Dermis microvascular lymphatic vessel endothelial cell (primary cell): ENCODE results near the gene C16orf92. TPM values are rescaled to one million over a fixed set of nuclear protein-coding genes. Genes with fewer than 3 reads are reported as not detected.

ENCODE experiments used
- DNase-seq, 2 donors: peaks; one replicate each; pipeline versions ENCODE4 v3.0.0 to v3.0.0-alpha.2; 2010; ENCODE audit warnings: low read depth in 2 of 2
- total RNA-seq: library from RNA; depleted of rRNA; stranded (reverse); fragments of >200 nt; gene quantifications from 2 replicates; pipeline ENCODE4 v1.2.1, GENCODE V29; 2014

C16orf92 gene
- total RNA-seq, 1 donor from 2014 or later = not detected

DNA sequence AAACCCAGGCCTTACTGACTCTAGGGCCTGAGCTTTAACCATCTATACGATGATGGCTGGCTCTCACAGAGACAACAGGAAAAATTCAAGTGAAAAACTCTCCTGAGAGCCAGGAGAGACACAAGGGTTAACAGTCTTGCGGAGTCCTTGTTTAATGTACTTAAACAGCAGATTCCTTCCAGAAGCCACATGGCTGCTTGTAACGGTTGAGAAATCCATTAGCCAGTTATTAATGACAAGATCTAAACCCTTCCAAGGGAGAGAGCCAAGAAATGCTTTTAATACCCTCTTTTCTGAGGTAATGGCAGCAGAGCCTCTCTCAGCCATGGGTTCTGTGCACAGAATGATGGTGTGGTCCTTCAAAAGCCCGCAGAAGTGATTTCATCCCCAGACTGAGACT is 37.3 kb downstream of the C16orf92 start:
- no peak for DNase-seq

DNA sequence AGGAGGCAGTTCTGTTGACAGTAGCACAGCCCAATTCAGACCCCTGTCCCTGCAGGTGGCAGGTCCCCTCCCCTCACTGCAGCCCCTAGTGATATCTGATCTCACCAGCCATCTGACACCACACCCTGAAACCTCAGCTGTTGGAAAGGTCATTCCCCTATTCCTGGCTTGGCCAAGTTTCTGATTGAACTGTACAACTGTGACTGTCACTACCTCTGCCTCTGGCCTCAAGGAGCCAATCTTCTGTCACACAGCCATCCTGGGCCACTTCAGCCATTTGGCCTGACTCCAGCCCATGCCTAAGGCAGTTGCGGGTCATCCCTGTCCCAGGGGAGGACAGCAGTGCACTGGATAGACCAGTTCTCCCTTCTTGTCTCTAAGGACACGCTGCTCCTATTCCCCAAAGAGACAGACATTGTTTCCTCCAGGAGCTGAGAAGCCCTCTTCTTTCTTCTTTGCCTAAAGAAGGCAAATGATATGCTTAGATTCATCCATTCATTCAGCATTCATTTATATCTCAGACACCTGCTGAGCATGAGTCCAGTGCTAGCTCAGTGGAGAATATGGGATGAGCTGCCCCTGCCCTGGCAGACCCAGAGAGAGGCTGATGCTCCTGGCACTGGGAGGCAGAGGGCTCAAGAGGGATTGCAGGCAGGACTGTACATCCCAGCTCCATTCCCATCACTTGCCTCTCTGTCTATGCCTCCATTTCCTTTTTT is 38.0 kb downstream of the C16orf92 start:
- no peak for DNase-seq

DNA sequence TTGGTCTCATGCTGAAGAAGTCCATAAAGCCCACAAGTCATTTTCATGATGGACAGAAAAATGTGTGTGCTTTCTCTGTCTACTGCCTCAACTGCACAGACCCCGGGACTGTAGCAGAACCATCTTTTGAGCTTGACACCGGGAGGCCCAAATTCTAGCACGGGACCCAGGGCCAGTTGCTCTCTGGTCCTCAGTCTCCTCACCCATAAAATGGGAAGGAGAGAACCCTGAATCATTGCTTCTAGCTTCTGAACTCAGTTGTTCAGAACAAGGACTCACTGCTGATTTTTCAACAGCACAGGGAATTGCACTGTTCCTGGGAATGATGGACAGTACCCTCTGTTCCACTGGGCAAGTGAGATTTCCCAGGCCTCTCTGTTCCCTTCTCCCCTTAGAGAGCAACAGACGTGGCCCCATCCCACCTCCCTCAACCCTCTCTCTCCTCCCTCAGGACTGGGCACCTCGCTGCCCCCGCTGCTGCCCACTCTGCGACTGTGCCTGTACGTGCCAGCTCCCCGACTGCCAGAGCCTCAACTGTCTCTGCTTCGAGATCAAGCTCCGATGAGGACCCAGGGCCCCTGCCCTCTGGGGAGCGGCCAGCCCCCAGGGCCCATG is 40.4 kb downstream of the C16orf92 start:
- no peak for DNase-seq

DNA sequence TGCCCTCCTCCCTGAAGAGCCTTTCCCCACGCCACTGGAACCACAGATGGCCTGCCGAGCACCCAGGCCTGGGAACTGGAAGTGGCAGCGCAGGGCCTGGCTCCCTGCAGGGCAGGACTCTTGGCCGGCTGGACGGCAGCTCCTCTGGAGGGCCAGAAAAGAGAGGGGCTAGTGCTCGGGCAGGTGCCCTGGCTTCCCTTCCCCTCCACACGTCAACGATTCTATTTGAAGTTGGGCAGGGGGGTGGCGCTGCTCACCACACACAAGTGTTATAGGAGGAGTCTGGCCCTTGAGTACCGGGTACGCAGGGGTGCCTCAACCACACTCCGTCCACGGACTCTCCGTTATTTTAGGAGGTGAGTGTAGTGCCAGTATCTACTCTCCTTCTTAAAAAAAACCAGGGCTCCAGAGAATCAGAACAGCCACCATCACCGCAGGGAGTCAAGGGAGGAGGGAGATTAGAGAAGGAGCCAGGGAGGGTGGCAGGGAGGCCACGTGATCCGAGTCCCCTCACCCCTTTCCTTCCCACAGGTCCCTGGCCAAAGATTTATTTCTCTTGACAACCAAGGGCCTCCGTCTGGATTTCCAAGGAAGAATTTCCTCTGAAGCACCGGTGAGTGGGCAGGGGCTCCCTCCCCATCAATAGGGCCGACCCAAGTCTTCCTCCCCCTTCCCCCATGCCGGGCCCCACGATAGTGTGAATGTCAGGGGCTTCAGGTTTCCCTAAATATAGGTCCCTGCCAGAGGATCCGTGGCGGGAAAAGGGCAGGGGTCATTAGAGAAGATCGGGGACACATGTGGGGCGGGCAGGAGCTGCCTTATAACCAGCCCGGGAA is 41.1 kb downstream of the C16orf92 start:
- peak in 1 of 2 donors; percentile 38 for DNase-seq

DNA sequence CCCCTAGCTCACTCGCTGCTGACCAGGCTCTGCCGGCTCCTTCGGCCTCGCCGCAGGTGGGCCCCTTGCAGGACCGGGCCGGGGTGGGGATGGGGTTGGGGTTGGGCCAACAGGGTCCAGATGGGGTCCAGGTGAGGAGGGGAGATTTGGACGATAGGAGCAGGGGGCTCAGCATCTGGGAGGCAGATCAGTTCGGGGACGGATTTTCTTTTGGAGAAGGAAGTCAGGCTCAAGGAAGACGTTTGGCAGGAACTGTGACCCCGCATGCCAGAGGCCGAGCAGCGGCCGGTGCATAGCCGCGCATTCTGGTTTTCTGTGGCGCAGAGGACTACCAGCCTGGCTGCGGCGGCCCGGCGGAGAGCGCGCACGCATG is 41.7 kb downstream of the C16orf92 start:
- no peak for DNase-seq

DNA sequence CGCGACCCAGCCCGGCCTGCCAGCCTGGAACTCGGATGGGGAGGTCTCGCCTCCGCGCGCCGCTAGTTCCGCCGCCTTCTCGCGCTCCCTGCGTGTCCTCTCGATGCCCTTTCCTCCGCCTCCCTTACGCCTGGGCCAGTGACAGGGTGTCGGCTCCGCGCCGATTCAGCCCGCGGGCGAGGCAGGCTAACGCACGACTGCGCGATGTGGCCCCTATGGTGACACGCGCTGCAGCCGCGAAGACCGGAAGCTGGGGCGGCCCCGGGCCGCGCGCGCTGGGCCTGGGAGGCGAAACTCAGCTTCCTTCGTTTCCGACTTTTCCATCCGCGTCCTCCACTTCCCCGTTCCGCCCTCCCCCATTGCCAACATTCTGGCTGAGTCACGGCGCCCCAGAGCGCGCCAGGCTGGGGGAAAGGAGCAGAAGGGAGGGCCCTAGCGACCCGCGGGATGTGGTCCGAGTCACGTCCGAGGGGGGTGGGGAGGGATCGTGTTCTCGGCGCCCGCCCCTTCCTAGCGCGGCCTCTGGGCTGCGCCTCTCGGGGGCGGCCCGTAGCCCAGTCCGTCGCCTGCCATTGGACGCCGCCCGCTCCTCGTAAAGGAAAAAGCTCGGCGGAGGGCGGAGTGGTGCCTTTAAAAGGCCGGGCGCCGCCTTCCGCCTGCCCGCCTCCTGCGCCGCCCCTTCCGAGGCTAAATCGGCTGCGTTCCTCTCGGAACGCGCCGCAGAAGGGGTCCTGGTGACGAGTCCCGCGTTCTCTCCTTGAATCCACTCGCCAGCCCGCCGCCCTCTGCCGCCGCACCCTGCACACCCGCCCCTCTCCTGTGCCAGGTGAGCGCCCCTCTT is 42.3 kb downstream of the C16orf92 start, which contains the start of gene ALDOA:
TSS of gene ALDOA (plus strand) at position 659 of the 841 bp plus-strand sequence. CDS start 1,138 bp downstream, outside the sequence.
- peak; percentile 95 to 99 for DNase-seq

DNA sequence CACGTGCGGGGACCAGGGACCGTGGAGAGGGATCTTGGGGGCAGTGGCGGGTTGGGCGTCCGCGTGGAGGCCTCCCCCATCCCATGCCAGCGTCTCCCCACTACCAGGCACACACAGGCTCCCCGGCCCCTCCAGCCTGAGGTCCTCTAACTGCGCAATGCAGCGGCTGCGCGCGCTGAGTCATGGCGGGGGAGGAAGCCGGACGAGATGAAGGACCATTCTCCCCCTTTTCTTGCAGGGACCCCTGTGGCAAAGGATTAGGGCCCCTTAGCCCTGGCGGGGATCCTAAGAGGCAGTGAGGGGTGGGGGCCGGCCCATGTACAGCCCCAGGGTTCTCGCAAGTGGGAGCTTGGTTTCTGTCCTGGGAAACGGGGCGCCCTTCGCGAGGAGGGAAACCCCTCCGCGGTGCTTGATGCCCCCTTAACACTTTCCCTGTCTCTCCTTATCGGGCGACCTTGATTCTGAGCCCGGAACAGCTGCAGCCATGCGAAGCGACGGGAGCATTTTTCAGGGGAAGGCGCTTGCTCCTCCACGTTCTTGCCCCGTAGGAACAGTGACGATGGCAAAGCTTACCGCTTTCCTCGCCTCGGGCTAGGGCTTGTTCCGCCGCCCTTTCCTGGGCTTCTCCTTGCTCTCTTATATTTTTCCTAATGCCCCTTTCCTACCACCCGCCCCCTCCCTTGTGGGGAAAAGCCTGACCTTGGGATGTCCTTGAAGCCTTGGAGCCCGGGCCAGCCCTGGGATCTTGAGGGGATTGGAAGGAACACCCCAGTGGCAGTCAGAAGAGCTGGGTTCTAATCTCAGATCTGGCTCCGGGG is 43.2 kb downstream of the C16orf92 start:
- peak in 1 of 2 donors; percentile 64 for DNase-seq

DNA sequence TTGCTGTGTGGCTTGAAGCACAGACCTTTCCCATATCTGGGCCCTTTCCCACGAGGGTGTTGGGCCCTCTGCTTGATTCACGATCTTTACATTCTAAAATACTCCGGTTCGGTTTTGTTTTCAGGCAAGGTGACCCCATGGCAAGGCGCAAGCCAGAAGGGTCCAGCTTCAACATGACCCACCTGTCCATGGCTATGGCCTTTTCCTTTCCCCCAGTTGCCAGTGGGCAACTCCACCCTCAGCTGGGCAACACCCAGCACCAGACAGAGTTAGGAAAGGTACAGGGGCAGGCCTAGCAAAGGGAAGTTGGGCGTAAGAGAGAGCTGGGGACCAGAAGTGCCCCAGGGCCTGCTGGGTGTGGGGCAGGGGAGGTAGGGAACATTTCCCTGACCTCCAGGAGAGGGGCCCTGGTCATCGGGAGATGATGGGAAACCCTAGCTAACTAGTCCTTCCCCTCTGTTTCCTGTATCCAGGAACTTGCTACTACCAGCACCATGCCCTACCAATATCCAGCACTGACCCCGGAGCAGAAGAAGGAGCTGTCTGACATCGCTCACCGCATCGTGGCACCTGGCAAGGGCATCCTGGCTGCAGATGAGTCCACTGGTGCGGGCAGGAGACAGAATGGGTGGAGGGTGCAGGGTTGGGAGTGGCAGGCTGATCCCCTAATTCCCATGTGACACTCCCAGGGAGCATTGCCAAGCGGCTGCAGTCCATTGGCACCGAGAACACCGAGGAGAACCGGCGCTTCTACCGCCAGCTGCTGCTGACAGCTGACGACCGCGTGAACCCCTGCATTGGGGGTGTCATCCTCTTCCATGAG is 44.0 kb downstream of the C16orf92 start:
- DNase-seq = no peak

DNA sequence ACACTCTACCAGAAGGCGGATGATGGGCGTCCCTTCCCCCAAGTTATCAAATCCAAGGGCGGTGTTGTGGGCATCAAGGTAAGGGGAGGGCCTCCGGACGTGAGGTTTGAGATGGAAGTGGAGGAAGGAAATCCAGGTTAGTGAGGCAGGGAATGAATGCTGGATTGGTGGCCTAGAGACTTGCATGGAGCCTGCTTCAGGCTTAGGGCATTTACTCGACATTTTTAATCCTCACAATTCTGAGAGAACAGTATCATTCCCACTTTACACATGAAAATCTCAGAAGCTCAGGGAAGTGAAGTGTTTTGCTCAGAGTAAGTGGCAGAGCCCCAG is 44.6 kb downstream of the C16orf92 start:
- no peak for DNase-seq

DNA sequence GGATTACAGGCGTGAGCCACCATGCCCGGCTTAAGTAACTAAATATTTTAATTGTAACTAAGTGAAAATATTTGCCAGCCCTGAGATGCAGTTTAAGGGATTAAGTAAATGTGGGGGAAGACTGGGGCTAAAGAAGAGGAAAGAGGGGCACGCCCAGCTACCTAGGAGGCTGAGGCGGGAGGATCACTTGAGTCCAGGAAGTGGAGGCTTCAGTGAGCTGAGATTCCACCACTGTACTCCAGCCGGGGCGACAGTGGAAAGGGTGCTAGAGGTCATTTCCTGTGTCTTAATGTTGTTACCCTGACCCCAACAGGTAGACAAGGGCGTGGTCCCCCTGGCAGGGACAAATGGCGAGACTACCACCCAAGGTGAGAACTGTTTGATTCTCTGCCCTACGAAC is 45.3 kb downstream of the C16orf92 start:
- DNase-seq = no peak

DNA sequence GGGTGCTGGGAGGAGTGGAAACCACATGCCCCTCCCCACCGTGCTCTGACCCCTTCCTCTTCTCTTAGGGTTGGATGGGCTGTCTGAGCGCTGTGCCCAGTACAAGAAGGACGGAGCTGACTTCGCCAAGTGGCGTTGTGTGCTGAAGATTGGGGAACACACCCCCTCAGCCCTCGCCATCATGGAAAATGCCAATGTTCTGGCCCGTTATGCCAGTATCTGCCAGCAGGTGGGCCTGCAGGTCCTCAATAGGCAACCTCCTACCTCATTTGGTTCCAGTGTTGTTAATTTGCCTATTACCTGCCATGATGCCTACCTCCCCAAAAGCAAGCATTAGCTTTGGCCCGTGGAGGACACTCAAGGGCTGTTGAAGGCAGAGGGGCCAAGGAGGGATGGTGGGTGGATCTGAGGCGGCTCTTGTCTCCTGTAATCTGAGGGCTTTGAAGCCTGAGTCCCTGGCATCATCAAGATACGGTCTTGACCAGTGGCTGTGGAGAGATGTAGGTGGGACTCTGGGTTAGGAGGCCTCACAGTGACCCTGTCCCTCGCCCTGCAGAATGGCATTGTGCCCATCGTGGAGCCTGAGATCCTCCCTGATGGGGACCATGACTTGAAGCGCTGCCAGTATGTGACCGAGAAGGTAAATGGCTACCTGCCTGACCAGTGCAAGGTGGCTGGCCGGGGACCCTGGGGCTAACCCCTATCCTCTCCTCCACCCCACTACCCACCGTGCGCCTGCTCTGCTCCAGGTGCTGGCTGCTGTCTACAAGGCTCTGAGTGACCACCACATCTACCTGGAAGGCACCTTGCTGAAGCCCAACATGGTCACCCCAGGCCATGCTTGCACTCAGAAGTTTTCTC is 46.0 kb downstream of the C16orf92 start:
- DNase-seq = peak in 1 of 2 donors; percentile 49

DNA sequence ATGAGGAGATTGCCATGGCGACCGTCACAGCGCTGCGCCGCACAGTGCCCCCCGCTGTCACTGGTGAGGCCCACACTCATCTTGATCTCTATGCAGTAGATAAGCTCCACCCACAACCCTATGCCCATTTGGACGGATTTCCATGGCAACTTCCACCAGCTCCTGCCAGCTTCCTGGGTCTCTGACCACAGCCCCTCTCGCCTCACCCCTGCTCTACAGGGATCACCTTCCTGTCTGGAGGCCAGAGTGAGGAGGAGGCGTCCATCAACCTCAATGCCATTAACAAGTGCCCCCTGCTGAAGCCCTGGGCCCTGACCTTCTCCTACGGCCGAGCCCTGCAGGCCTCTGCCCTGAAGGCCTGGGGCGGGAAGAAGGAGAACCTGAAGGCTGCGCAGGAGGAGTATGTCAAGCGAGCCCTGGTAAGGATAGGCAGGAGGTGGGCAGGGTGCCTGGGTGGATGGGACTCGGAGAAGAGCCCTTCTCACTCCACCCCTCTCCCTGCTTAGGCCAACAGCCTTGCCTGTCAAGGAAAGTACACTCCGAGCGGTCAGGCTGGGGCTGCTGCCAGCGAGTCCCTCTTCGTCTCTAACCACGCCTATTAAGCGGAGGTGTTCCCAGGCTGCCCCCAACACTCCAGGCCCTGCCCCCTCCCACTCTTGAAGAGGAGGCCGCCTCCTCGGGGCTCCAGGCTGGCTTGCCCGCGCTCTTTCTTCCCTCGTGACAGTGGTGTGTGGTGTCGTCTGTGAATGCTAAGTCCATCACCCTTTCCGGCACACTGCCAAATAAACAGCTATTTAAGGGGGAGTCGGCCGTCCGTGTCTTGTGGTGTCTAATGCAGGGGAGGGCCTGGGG is 46.8 kb downstream of the C16orf92 start:
- no peak for DNase-seq

DNA sequence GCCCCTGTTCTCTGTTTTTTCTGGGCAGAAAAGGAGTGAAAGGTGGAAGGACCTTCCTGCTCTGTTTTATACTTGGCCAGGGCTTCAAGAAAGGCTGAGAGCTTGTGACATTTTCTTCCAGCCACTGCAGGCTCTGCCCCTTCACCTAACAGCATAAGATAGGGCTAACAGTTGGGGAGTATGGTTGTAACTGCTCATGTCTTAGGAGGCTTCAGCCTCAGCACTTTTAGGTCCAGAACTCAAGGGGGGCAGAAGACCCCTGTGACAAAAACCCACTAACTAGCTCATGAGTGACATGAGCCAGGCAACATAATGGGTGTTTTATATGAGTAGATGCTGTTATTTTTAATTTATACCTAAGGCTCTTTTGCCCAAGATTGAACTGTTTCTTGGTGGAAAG is 47.5 kb downstream of the C16orf92 start:
- no peak for DNase-seq

Other genes starting within 250 kb of the C16orf92 start
- gene ZG16, start 244.9 kb upstream of the C16orf92 start, total RNA-seq = not detected in 2 replicates
- 24.1 and 47.2 TPM in 2 replicates for gene KIF22, start 232.4 kb upstream of the C16orf92 start, total RNA-seq
- 139 and 171 TPM in 2 replicates for gene MAZ, start 216.7 kb upstream of the C16orf92 start, total RNA-seq
- 0.25 TPM in 1 of 2 replicates, not detected in the other for gene PRRT2, start 211.0 kb upstream of the C16orf92 start, total RNA-seq
- 13.2 and 15.2 TPM in 2 replicates for gene PAGR1, start 207.0 kb upstream of the C16orf92 start, total RNA-seq
- gene MVP, start 202.7 kb upstream of the C16orf92 start, total RNA-seq = 141 and 161 TPM in 2 replicates
- 52.1 and 89.6 TPM in 2 replicates for gene CDIPT, start 160.0 kb upstream of the C16orf92 start, total RNA-seq
- 0.26 and 2.5 TPM in 2 replicates for gene SEZ6L2, start 123.6 kb upstream of the C16orf92 start, total RNA-seq
- 0.25 and 0.26 TPM in 2 replicates for gene ASPHD1, start 122.7 kb upstream of the C16orf92 start, total RNA-seq
- 3.9 and 4.2 TPM in 2 replicates for gene KCTD13, start 97.0 kb upstream of the C16orf92 start, total RNA-seq
- 50.6 and 62.7 TPM in 2 replicates for gene TMEM219, start 61.1 kb upstream of the C16orf92 start, total RNA-seq
- 71.8 and 84.1 TPM in 2 replicates for gene TAOK2, start 49.3 kb upstream of the C16orf92 start, total RNA-seq
- gene HIRIP3, start 27.6 kb upstream of the C16orf92 start, total RNA-seq = 4.4 and 5.6 TPM in 2 replicates
- gene INO80E, start 27.0 kb upstream of the C16orf92 start, total RNA-seq = 13.0 and 14.2 TPM in 2 replicates
- under 0.01 and 0.13 TPM in 2 replicates for gene DOC2A, start 12.2 kb upstream of the C16orf92 start, total RNA-seq
- not detected in 2 replicates for gene TLCD3B, start 8.1 kb downstream of the C16orf92 start, total RNA-seq
- 225 and 318 TPM in 2 replicates for gene ALDOA, start 42.6 kb downstream of the C16orf92 start, total RNA-seq
- gene PPP4C, start 52.8 kb downstream of the C16orf92 start, total RNA-seq = 214 and 244 TPM in 2 replicates
- gene TBX6, start 68.7 kb downstream of the C16orf92 start, total RNA-seq = under 0.01 and 0.13 TPM in 2 replicates
- 13.0 and 27.9 TPM in 2 replicates for gene YPEL3, start 73.0 kb downstream of the C16orf92 start, total RNA-seq
- 0.51 and 1.4 TPM in 2 replicates for gene GDPD3, start 90.3 kb downstream of the C16orf92 start, total RNA-seq
- gene MAPK3, start 100.0 kb downstream of the C16orf92 start, total RNA-seq = 33.4 and 60.2 TPM in 2 replicates
- 1.1 and 2.4 TPM in 2 replicates for gene CORO1A, start 160.4 kb downstream of the C16orf92 start, total RNA-seq
- 26.6 and 29.8 TPM in 2 replicates for gene BOLA2B, start 170.5 kb downstream of the C16orf92 start, total RNA-seq
- gene SLX1A, start 170.7 kb downstream of the C16orf92 start, total RNA-seq = 52.4 and 73.0 TPM in 2 replicates
- 2.2 and 3.3 TPM in 2 replicates for gene SULT1A3, start 176.1 kb downstream of the C16orf92 start, total RNA-seq
- 0.77 and 1.6 TPM in 2 replicates for gene NPIPB13, start 225.3 kb downstream of the C16orf92 start, total RNA-seq